Dermis blood vessel endothelial cell (primary cell): Measurements from ENCODE around the gene NKAIN2. TPM values are rescaled to one million over a fixed set of nuclear protein-coding genes. Genes with fewer than 3 reads are reported as not detected.
"Not testable (repeated sequence)": the region's sequence is repeated elsewhere in the genome, so short reads cannot be mapped to it uniquely, and the experiment has no call there.

Experiments used
- DNase-seq: peaks from one replicate; pipeline ENCODE4 v3.0.0; 2010
- total RNA-seq: library from RNA; depleted of rRNA; stranded (reverse); fragments of >200 nt; gene quantifications from 2 replicates; pipeline ENCODE4 v1.2.3, GENCODE V29; 2014

Gene NKAIN2
- total RNA-seq, 1 donor from 2014 or later: not detected

DNA sequence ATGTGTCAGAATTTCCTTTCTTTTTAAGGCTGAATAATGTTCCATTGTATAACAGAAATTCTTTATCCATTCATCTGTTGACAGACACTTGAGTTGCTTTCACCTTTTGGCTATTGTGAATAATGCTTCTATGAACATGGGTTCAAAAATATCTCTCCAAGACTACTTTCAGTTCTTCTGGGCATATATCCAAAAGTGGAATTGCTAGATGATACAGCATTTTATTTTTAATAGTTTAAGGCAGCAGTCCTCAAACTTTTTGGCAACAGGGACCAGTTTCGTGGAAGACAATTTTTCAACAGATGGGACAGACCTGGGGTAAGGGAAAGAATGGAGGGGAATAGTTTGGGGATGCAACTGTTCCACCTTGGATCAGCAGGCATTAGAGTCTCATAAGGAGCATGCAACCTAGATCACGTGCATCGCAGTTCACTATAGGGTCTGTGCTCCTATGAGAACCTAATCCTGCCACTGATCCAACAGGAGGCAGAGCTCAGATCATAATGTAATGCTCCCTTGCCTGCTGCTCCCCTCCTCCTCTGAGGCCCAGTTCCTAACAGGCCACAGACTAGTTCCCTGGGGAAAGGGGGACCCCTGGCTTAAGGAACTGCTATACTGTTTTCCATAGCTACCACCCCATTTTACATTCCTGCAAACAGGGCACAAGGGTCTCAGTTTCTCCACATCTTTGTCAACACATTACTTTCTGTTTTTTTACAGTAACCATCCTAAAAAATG lies 918.6 kb downstream of the NKAIN2 start:
- DNase-seq: no peak

DNA sequence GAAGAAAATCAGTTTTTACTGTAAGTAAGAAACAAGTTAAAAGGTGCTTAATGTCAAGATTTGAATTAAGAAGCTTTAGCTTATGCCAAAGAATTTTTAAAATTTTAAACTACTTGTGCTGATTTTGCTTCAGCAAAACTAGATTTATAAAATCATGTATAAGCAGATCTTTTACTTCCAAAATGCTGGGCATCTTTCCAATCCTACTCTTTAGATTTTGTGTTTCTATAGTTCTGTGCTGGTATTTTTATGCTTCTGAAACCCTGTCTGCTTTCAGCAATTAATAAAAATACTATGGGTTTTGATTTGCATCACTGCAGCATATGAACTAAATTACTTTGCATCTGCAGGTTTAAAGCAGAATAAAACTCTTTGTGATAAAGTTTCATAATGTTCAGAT lies 920.0 kb downstream of the NKAIN2 start:
- no peak for DNase-seq

DNA sequence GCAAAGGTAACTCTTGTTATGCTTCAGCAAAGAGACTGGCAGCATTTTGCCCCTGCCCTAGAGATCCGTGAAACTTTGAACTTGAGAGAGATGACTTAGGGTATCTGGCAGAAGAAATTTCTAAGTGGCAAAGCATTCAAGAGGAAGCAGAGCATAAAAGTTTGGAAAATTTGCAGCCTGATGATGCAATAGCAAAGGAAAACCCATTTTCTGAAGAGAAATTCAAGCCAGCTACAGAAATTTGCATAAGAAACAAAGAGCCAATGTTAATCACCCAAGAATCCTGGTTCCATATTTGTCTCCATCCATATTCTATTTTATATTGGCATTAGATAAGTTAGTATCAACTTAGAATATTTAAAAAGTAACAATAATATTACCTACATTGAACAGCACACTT lies 934.1 kb downstream of the NKAIN2 start:
- not testable (repeated sequence) for DNase-seq

GRCh38 chr6:124738482-124738881 lies 934.8 kb downstream of the NKAIN2 start:
- no peak for DNase-seq

- DNase-seq: no peak
Observed at GRCh38 chr6:124741341-124741740, 937.7 kb downstream of the NKAIN2 start.

GRCh38 chr6:124742971-124743370 lies 939.3 kb downstream of the NKAIN2 start:
- DNase-seq: no peak

GRCh38 chr6:124743420-124743819 lies 939.8 kb downstream of the NKAIN2 start:
- no peak for DNase-seq

GRCh38 chr6:124747349-124747748 lies 943.7 kb downstream of the NKAIN2 start:
- no peak for DNase-seq

DNA sequence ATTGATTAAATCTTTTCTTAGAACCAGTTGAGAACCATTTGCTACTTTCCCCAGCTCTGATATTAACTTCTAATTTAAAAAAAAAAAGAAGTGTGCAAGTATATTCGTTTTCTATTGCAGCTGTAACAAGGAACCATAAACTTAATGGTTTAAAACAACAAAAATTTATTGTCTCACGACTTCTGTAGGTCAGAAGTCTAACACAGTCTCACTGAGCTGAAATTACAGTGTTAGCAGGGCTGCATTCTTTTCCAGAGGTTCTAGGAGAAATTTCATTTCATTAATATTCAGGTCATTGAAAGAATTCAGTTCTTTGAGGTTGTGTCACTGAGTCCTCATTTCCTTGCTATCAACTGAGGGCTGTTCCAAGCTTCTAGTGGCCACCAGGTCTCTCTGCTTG lies 945.1 kb downstream of the NKAIN2 start:
- DNase-seq: no peak

DNA sequence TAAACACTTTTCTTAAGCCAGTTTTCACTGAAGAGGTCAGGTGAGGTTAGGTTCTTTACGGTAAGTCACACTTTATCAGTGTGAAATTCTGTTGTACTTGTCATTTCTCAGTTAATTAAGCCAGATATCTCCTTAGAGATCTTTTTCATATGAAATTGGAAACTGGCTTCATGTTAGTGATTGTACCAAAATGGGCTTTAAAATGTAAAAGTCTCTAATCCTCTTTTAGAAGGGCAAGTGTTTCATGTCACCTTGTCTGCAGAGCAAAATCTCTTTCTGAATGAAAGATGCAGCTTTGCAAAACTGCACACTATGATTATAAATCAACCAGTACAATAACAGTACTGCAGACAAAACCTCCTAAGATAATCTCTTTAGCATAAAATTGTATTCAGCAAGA lies 949.3 kb downstream of the NKAIN2 start:
- no peak for DNase-seq

DNA sequence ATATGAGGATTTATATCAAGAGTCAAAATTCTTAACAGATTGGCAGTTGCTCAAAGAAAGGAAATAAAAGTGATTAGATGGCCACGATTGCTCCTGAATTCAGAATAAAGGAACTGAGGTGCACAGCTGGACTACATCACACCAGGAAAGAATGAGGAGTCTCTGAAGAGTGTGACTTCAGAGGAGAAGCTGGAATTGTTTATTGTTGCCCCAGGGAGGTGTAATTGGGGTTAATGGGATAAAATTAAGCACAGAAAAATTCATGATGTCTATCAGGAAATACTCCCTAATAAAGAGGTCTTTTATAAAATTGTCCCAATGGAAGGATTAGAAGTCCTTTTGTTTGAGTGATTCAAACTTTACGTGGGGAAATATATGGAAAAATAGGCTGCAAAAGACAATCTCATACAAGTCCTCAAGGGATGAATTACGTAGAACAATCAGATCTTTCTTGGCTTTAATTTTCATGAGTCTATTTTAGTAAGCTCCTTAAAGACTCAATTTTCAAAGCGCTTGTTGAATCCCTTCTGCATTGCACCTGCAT lies 950.0 kb downstream of the NKAIN2 start:
- no peak for DNase-seq

DNA sequence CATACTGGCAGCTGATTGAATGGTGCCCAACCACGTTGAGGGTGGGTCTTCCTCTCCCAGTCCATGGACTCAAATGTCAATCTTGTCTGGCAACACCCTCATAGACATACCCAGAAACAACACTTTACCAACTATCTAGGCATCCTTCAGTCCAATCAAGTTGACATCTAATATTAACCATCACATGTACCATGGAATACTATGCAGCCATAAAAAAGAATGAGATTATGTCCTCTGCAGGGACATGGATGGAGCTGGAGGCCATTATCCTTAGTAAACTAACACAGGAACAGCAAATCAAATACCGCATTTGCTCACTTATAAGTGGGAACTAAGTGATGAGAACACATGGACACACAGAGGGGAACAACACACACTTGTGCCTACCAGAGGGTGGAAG lies 951.7 kb downstream of the NKAIN2 start:
- DNase-seq: no peak

DNA sequence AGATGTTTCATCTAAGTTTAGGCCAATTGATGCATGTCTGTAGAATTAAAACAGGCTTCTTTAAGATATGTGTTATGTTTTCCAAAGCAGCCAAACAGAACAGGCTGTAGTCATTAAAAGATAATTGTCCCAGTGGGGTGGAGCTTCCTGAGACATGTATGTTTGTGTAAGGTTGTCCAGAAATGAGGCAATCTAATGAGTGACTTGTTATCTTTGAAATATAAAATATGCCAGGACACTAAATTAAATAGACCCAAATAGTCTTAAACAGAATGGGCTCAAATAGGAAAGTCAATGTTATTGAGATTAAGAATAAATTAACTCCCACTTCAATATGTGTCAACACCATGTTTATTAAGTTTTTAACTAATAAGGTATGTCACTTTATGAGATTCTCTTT lies 953.9 kb downstream of the NKAIN2 start:
- DNase-seq: no peak

- DNase-seq: no peak
Observed at GRCh38 chr6:124758663-124759062, 955.0 kb downstream of the NKAIN2 start.

GRCh38 chr6:124765280-124765679 lies 961.6 kb downstream of the NKAIN2 start:
- DNase-seq: no peak

GRCh38 chr6:124768224-124768623 lies 964.6 kb downstream of the NKAIN2 start:
- no peak for DNase-seq

DNA sequence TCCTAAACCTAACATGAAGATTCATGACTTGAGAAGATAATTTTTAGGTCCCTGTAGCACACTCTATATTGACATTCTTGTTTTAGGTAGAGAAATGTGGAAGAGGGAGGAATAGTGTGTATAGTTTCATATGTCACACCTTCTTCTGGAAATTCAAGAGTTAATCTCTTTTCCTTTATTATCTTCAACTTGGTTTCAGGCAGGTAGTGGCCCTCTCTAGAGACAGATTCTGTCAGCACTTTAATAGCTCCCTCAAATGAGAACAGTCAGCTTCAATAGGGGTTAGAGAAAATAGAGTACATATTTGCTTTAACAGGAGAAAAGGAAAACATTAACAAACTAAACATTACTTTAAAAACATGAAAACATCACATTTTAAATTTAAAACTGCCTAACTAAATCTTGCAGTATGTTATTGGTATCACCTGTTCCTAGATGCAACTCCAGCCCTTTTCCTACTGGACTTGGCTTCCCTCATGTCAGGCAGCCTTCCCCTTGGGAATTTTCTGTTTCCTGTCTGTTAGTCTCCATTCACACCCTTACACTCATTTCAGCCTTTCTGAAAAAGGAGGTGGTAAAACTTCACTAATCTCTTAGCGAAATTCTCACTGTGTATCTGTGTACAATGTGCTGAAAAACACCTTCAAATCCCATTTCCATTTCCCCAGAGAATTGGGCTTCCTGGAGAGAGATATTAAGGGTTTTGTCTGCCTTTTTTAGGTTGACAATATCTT lies 966.3 kb downstream of the NKAIN2 start:
- no peak for DNase-seq

DNA sequence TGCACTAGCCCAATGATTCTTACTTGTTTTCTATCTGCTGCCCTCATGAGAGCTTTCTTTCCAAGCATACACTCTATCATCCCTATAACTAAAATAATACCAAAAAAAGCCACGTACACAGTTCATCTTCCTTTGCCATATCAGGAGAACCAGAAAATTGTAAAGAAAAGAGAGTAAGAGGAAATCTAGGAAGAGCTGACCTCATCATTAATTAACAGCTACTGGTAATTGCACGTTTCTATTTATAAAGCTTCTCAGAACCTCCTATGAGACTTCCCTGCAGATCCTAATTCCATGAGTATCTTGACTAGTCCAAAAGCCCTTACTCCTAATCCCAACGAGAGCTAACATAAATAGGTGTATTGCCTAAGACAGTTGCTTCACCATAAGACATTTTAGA lies 967.1 kb downstream of the NKAIN2 start:
- DNase-seq: no peak

- no peak for DNase-seq
Observed at GRCh38 chr6:124772733-124773319, 969.2 kb downstream of the NKAIN2 start.

- no peak for DNase-seq
Observed at GRCh38 chr6:124775121-124775520, 971.5 kb downstream of the NKAIN2 start.

DNA sequence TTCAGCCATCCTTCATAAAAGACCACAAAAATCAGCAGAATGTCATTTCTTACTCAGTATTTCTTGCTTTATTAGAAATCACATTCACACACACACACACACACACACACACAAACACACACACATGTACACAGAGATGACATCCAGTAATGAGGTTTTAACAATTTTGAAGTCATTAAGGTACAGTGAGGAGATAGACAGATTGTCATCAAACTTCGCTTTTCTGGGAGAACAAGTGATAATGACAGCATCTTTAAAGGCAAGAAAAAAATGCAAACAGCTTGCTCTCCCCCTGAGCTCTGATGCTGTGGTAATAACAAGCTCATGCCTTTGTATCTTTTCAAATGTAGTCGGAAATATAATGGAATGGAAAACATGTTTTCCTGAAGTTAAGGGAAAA lies 974.2 kb downstream of the NKAIN2 start:
- DNase-seq: no peak

DNA sequence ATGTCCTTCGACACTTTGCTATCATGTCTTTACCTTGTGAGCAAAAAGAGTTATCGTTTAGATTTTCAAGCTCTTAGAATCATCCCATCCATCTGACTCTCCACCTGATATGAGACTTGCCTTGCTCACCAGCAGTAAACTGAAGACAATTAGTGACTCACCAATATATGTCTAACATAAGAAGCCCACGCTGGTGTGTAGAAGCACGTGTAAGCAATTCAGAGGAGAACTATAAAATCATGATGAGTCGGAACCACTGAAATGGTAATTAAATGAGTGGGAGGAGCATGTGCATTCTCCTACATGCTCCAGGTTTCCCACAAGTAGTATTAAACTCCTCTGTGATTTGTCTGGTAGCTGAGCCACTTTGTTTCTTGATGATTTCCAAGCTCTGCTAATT lies 977.0 kb downstream of the NKAIN2 start:
- no peak for DNase-seq

GRCh38 chr6:124783344-124783743 lies 979.7 kb downstream of the NKAIN2 start:
- no peak for DNase-seq

DNA sequence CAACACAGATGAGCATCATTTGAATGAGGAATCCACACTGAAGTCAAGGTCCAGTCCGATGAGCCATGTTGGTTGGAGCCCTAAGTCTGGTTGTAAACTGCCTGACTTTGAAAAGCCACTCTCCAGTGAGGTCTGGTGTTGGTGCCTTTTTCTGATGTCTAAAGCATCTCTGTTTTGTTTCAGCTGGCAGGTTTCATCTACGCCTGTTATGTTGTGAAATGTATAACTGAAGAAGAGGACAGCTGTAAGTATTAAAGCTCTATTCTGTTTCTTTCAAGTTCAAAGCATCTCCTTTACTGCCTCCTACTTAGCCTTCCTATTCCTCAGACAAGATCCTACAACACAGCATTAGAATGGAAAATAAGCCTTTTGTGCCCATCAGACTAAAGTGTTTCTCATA lies 987.5 kb downstream of the NKAIN2 start:
- no peak for DNase-seq
